Loucy (cell line): ENCODE data around the gene PANK3.

ENCODE experiments used
- CTCF ChIP-seq: fragments of 200-600 bp; sonication (generic); conservative IDR thresholded peaks from 2 replicates; pipeline ENCODE4 v1.5.1; 2014; ENCODE audit warnings: mild to moderate bottlenecking, antibody characterized with exemption, low read length
- EZH2phosphoT487 ChIP-seq: fragments of 200-600 bp; IDR thresholded peaks from 2 replicates; pipeline ENCODE4 v1.6.1; 2018; ENCODE audit warnings: antibody characterized with exemption, mild to moderate bottlenecking, moderate library complexity, borderline replicate concordance

GRCh38 chr5:168583742-168584482, 4.7 kb upstream of the PANK3 start:
- TF ChIP-seq CTCF (no peak), EZH2phosphoT487 (no peak)
